Stimulated activated CD4-positive, alpha-beta T cell treated with anti-CD3 and anti-CD28 coated beads, Interleukin-4, amount 100 ng/mL, for 4 hours (primary cell): ENCODE measurements around the gene SPAG6.

ENCODE experiments used
- DNase-seq, 2 experiments: peaks; one replicate each; pipeline ENCODE4 v3.0.0-alpha.2; 2020

SPAG6 gene

DNA sequence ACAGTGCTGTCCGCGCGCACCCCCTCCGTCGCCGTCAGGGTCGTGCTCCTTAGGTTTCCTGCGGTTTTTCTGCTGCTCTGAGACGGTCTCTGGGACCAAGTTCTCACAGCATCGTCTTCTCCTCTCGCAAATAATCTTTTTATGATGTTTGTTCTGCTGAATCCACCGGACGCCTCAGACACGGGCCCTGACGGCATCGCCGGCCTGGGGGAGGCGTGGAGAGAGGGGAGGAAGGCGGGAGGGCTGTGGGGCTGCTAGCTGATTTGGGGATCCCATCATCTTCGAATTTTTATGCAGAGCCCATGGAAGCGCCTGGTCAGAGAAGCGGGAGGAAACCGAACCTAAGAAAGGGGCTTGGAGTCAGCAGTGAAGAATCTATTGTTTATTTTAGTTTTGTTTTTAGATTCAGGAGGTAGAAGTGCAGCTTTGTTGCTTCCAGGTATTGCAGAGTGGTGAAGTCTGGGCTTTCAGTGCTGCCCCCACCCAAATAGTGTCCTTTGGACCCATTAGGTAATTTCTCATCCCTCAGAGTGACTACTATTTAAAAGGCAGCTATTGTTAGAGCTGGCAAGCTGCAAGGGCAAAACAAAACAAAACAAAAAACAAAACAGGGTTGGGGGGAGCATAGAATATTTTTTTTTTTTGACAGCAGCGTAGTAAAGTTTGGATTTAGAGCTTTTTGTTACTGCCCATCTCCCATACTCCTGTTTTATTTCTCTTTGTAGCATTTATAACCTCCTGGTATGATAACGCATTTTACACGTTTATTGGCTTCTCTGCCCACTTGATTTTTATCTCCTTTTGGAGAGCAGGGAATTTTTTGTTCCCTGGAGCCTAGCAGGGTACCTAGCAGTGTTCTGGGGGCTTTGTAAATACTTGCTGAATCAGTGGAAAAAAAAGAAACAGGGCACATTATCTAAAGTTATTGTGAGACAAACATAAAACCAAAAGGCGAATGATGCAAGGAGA is 92.6 kb downstream of the SPAG6 start:
- DNase-seq, result peak; percentile 29 to 40

DNA sequence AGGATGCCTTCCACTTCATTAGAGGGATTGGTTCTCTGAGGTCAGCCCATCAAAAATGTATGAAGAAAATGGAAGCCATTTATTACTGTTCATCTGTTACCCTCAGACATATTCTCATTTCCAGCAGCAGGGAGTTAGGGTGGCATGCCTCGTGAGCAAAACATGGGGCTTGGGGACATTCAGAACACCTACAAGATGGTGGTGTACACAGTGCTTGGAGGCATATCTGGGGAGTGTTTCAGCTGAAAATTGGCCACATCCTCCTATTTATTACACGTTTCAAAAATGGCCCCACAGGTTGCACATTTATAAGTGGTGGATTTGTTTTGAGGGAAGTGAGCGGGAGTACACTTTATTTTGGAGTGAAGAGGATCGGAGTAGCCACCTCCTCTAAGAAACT is 93.4 kb downstream of the SPAG6 start:
- no peak for DNase-seq

DNA sequence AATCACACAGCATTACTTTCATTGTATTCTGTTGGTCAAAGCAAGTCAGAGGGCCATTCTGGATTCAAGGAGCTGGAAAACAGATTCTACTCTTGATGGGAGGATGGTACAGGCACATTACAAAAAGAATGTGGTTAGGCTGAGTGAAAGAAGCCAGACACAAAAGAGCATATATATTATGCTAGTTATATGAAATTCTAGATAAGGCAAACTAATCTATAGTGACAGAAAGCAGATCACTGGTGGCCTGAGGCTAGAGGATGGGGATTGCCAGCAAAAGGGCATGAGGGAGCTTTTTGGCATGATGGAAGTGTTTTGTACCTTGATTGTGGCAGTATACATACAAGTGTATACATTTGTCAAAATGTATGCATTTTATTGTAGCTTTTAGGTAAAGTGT is 96.8 kb downstream of the SPAG6 start:
- DNase-seq, result no peak

DNA sequence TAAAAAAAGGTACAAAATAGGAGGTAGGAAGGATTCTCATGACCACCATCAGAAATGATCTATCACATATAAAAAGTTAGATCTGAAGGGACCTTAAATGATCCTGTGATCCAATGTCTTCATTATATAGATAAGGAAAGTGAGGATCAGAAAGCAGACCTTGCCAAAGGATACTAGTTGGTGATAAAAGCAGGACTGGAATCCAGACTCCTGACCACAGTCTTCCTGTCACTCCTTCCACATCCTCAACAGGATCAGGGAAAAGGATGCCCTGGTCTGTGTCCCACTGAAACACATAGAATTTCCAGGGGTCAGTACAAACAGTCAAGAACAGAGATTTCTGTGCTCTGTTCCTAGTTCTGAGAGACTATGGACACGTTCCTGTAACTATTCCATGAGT is 97.2 kb downstream of the SPAG6 start:
- no peak for DNase-seq

DNA sequence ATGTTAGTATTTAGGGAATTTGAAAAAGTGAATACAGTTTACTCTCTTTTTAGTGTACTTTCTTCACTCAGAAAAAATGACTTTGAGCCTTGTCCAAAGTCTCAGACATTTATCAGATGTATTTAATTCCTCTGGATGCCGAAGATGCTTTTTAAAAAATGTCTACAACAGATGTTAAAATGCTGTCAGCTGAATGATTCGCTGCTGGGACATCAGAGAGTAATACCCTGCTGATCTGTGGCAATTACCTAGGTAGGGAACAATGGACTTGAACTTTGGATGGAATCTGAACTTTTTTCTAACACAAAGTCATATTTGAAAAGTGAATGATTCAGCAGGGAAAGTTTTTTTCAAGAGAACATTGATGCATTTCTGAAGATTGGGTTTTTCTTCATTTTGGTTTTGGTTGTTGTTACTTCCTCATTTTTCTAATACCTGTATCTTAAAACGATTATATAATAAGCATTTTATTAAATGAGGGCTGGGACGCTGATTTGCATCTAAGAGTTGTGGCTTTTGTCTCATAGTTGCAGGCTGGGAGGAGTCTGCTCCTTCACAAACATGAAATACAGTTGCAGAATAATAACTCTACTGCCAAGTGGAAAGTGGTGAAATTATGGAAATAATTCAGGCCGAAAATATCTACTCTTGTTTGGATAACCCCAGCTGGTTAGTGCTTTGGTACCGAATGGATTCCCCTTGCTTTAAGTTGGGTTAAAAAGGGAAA is 98.0 kb downstream of the SPAG6 start:
- no peak for DNase-seq

DNA sequence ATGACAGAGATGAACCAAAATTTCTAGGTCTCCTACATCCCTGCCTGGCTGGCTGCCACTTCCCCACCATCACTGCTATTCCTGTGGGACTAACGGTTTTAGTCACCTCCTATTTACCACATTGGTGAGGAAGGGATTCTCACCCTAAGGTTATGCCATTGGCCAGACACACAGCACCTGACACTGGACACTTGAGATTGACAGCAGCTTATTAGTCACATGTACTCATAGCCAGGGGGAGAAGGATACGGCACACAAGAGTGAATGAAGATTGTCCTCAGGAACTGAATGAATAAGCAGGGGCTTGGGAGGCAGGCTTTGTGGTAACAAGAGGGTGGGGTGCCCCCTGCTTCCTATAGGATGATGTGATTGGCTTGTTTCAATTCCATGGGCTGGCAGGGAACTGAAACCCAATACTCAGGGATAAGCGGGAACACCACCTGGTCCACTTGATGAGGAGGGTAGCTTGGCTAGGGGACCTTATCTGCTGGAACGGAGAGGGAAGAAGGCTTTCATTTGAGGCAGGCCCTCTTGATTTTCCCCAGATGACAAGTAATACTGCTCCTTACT is 99.0 kb downstream of the SPAG6 start:
- DNase-seq, result no peak

DNA sequence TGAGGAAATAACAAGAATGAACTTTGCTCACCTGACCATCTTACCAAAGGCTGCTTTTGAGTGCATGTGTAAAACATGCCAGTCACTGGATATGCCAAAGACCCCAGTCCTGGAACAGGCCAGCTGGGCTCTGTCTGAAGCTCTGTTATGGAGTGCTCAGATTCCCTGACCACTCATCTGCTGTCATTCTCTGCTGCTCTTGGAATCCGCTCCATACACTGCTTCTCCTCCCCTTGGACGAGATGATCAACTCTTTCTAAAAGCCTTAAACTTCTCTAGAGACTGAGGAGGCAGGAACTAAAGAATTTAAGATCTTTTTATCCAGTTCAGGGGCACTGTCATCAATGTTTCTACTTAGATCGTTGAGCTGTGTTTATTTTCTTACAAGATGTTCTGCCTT is 100.2 kb downstream of the SPAG6 start:
- no peak for DNase-seq

DNA sequence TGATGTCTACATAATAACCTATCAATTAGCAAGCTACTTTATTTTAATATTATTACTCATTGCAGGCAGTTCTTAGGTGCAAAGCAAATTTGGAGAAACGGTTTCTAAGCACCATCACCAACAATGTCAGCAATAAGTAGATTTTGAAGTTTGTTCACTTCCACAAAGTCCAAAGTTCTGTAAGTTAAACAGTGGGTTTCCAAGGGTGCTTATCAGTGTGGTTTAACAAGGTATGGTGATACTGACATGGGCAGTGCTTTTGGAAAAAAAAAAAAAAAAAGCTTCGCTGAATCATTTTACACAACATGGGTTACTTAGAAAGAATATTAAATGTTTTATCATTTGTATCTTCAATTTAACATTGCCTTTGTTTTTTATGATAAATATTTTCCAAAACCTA is 101.8 kb downstream of the SPAG6 start:
- no peak for DNase-seq

DNA sequence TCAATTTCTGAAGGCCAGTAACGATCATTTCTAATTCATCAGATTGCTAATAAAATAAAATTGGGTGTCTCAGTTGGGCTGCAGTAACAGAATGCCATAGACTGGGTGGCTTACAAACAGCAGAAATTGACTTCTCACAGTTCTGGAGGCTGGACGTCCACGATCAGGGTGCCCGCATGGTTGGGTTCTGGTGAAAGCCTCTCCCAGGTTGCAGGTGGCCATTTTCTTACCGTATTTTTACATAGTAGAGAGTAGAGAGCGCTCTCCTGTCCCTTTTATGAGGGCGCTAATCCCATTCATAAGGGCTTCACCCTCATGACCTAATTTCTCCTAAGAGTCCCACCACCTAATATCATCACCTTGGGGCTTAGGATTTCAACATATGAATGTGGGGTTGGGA is 106.0 kb downstream of the SPAG6 start:
- DNase-seq, result no peak

DNA sequence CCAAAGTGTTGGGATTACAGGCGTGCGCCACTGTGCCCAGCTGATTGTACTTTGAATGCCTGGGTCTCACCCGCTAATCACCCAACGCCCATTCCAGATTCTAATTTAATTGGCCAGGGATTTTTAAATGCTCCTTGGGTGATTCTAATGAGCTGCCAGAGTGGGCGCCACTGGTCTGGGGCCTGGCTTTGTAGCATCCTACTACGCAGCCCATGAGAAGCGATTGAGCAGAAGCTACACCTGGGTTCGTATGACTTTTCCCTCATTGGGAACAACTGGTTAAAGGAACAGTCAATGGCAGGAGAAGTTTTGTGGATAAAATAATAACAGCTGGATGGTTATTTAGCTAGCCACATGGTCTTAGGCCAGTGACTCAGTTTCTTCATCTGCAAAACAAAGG is 108.0 kb downstream of the SPAG6 start:
- no peak for DNase-seq

DNA sequence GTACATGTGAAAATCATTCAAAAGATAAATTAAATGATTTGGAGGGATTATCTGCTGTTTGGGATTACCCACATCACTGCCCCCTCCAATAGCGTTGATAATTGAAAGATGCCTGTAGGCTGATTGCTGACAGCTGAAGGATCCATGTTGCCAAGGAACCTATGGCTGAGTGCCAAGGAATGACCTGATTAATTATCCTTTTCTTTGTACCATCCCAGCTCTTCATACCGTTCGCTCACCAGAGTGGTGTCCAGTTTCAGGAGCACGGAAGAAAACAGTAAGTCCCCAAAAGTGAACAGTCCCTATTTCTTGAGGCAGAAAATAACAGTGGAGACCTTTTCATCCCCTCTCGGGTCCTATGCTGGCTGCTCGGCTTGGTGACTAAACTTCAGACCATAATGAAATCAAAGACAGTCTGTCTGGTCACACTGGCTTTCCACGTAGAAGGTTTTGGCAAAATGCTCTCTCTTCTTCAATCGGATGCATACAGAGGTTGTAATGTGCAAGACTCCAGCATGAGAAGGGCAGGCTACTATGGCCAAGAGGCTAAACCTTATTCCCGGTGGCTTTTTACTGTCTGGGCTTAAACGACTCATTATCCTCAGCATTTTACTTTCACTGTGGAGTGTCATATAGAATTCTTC is 108.8 kb downstream of the SPAG6 start:
- DNase-seq, result no peak

DNA sequence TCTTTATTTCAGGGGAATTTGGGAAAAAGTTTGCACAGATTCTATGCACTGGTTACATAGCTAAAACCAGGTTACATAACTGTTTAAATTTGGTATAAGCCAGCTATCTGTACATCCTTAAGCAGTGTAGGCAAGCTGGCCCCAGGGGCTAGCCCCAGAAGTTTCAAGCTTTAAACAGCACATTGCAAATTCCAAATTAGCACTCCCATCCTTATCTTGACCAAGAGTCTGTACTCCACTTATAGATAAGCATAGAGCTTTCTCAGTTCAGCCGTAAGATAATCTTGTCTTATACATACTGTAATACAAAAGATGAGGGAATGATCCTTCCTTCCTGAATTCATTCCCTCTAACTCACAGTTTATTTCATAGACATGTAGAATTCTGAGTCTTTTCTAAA is 109.3 kb downstream of the SPAG6 start:
- no peak for DNase-seq

DNA sequence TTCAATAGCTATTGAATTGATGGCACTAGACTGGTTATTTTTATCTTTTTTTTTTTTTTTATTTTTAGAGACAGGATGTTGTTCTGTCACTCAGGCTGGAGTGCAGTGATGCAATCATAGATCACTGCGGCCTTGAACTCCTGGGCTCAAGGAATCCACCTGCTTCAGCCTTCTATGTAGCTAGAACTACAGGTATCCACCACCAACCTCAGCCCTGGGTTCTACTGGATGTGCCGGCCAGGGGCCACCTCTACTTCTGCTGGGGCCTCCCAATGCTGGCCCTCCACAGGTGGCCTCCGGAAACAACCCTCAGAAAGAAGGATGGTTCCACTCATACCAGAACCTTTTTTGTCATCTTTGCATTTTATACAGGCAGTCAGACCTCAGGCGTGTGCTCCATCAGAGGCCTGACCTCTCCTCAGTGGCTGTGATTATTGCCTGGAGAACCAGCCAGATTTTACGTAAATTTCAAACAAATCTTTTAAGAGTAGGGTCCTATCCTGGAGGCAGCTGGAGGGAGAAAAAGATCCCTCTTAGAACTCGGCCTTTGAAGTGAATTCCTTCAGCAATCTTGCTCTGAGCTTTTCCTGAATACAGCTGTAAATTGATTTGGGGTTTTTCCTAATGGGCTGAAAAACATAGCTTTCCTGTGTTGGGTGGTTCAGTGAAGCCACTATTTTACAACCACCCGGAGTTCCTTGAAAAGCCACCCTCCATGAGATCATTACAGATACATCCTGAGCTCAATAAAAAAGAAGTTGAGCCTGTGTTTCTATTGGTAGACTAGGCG is 110.0 kb downstream of the SPAG6 start:
- no peak for DNase-seq

DNA sequence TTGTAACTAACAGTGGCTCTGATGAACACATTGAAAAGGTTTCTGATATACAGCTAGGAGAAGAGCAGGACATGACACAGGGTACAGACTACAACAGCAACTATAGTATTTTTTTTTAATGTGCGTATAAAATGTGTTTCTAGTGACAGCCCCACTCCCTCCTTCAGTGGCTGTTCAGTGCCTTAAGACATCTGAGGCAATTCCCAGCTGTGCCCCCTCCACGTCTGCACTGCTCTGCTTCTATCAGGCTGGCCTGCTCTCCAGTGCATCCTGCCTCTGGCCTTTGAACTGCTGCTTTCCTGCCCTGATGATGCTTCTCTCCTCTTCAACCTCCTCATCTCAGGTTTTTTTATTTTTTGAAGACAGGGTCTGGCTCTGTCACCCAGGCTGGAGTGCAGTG is 111.2 kb downstream of the SPAG6 start:
- no peak for DNase-seq

DNA sequence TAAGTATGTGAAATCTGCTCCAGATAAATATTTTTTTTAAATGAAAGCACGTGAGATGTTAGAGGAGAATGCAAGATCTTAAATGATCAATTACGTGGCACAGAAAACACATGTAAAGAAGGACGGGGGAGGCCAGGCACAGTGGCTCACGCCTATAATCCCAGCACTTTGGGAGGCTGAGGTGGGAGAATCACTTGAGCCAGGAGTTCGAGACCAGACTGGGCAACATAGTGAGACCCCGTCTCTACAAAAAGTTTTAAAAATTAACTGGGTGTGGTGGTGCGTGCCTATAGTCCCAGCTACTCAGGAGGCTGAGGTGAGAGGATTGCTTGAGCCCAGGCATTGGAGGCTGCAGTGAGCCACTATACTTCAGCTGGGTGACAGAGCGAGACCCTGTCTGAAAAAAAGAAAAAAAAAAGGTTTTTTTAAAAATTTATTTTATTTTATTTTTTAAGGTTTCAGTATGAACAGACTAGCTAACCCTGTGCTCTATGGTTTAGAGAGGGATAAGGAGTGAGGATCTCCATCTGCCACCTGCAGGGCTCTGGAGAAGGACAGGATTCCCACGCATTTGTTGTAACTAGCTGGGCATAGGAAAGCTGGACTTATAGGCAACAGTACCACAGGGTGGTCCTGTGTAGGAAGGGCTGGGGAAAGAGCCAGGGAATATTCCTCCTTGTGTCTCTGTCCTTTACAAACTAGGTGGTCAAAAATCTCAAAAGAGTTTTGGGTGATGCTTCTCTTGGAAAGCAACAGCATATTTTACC is 113.2 kb downstream of the SPAG6 start:
- no peak for DNase-seq

DNA sequence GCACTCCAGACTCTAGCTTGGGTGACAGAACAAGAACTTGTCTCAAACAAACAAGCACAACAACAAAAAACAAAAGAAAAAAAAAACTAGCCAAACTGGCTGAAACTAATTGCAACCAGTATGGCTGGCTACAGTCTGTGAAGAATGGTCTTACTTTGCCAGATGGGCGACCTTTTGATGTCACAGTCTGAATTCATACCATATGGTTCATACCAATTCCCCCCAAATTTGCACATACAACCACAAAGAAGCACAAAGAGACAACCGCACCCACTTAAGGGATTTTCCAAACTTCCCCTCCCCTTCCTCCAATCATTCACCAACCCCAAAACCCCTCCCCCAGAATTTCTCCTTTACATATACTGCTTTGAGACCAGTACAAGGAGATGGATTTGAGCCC is 114.2 kb downstream of the SPAG6 start:
- no peak for DNase-seq

DNA sequence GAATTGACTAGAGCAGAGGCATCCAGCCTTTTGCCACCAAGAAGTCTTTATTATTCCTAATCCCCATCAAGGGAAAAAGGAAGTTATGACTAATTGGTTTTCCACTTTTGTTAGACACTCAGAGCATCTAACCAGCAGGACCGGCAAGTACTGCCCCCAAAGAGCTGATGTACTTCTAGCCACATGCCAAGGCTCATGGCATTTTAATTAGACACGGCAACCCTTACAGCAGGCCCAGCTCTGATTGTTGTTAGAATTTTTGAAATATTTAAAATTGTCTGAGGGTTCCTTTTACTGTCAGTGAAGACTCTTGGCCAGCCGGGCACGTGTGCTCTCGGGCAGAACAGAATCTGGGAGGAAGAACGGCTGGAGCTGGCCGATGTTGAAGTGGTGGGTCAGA is 114.8 kb downstream of the SPAG6 start:
- DNase-seq, result no peak

DNA sequence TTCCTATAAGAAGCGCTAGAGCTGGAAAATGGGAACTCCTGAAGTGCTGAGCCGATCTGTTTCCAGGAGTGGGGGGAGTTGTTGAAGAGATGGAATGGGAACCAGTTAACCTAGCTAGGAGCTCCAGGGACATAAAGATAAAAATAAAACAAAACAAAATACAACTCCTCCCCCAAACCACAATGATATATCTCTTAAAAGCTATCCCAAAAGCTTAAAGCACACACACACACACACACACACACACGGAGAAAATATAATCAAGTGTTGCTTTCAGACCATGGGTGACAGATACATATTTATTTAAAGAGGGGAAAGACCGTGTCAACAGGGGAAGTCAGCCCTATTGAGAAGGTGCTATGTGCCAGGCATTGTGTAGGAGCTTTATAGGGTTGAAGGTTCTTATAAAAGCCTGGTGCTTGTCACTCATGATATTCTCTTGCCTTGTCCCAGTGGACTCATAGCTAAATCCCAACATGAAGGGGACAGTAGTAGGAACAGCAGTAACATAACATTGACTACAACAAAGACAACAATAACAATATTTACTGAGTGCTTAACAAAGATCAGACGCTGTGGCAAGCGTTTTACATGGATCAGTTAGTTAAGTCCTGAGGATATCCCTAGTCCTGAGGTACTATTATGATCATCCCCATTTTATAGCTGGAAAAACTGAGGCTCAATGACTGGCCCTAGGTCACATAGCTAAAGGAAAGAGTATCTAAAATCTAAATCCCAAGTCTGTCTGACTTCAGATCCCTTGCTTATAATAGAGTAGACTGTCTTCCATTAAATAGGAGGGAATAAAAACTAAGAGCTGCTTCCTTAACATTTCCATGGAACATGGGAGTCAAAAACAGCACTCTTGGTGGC is 115.5 kb downstream of the SPAG6 start:
- no peak for DNase-seq

DNA sequence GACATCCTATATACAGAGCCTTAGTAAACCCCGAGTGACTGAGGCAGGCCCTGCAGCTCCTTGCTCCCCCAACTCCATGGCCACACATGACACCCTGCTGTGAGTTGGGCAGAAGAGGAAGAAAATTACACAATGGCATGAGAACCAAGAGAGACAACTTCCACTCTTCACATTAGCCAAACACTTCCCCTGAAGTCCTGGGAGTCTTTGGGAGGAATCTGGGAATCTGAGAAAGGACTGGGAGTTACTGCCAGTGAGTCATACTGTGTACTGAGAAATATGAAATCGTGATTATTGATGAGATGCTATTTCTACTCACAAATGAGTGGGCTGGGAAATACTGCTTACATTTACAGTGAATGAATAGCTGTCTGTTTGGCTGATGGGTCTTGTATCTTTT is 116.6 kb downstream of the SPAG6 start:
- no peak for DNase-seq

DNA sequence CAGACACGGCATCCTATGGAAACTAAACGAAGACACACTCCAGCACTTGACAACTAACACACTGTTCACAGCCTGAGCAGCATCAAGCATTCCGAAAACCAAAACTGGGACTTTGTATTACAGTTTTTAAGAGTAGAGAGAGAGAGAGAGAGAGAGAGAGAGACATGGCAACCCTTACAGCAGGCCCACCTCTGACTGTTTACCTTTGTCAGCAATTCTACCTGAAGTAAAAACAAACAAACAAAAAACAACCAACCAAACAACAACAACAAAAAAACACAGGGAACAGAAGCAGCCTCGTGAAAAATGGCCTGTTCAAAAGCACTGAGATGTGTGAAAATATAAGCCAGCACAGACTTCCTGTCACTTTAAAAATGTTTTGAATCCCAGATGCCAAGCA is 118.0 kb downstream of the SPAG6 start:
- DNase-seq, result no peak
